ENCODE results near the gene PLIN5. TPM values are rescaled to one million over a fixed set of nuclear protein-coding genes. Genes with fewer than 3 reads are reported as not detected.
"Not testable (repeated sequence)": the region's sequence is repeated elsewhere in the genome, so short reads cannot be mapped to it uniquely, and the experiment has no call there.

The PLIN5 gene
- total RNA-seq, 4 donors from 2014 or later = 28.6 to 48.1 (median 44.0) TPM

GRCh38 chr19:4550479-4551050 lies 15.5 kb upstream of the PLIN5 start:
- no peak for DNase-seq (ENCODE audit: low spot score)
- TF ChIP-seq CTCF (IDR thresholded peaks at IDR 0.05) = no peak
- no peak for ATAC-seq (ENCODE audit: low FRiP score)

GRCh38 chr19:4550018-4550417 lies 15.0 kb upstream of the PLIN5 start:
- TF ChIP-seq CTCF (IDR thresholded peaks at IDR 0.05) = no peak
- DNase-seq (ENCODE audit: low spot score) (no peak), ATAC-seq (ENCODE audit: low FRiP score) (no peak)

- DNase-seq (ENCODE audit: low spot score) (no peak), ATAC-seq (ENCODE audit: low FRiP score) (no peak)
- no peak for TF ChIP-seq CTCF (IDR thresholded peaks at IDR 0.05)
Observed at GRCh38 chr19:4548238-4548584, 13.2 kb upstream of the PLIN5 start.

- ATAC-seq (ENCODE audit: low FRiP score) (no peak), DNase-seq (ENCODE audit: low spot score) (no peak)
- no peak for TF ChIP-seq CTCF (IDR thresholded peaks at IDR 0.05)
Observed at GRCh38 chr19:4547303-4548237, 12.5 kb upstream of the PLIN5 start.

- TF ChIP-seq CTCF (IDR thresholded peaks at IDR 0.05) = no peak
- ATAC-seq (ENCODE audit: low FRiP score) = no peak
- DNase-seq (ENCODE audit: low spot score) = no peak
Observed at GRCh38 chr19:4543842-4544647, 9.0 kb upstream of the PLIN5 start.

GRCh38 chr19:4542896-4543841 lies 8.1 kb upstream of the PLIN5 start:
- TF ChIP-seq CTCF (IDR thresholded peaks at IDR 0.05) = no peak
- DNase-seq (ENCODE audit: low spot score) = no peak
- no peak for ATAC-seq (ENCODE audit: low FRiP score)

GRCh38 chr19:4541806-4542145 lies 6.8 kb upstream of the PLIN5 start:
- ATAC-seq (ENCODE audit: low FRiP score); DNase-seq (ENCODE audit: low spot score): not testable (repeated sequence)

All from omental fat pad (tissue), 4 donors.